ENCODE results near the gene MEG3. TPM values are rescaled to one million over a fixed set of nuclear protein-coding genes. Genes with fewer than 3 reads are reported as not detected.

Gene MEG3
- total and polyA plus RNA-seq, 2 of the 4 experiments (the other 2 are of a cell fraction) = 31.5 to 556 TPM

DNA sequence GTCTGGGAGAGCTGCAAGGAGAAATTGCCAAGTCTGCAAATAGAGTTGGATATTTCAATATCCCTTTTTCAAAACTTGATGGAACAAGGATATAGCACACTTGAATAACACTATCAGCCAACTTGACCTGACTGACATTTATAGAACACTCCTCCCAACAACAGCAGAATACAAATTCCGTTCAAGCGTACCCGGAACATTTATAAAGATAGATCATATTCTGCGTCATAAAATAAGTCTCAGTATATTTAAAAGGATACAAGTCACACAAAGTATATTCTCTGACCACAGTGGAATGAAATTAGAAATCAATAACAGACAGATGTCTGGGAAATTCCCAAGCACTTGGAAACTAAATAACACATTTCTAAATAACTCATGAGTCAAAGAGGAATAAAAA, 29.0 kb upstream of the MEG3 start:
- ATAC-seq (ENCODE audit: low read depth) = no peak
- POLR2A ChIA-PET (ENCODE audit: unreplicated experiment) = no interaction called here
- BruUV-seq (replicated peaks) = no TSS peak

More for the DNA sequence above, 29.0 kb upstream of the MEG3 start:
- no peak overlapping the region for H3K27ac ChIP-seq (ENCODE audit: insufficient read depth, low read length)
- dilution Hi-C loops (cut with HindIII; ENCODE audit: low sequenced_read_pairs, unreplicated experiment) = no loop called here
- CTCF ChIA-PET = no interaction called here
- no peak overlapping the region for H3K4ac ChIP-seq (ENCODE audit: low read depth, low read length)
- H2AK9ac ChIP-seq (replicated peaks; ENCODE audit: low read depth, low read length, poor library complexity) = no peak overlapping the region
- H2BK20ac ChIP-seq (ENCODE audit: low read depth, low read length) = no peak overlapping the region
- no peak overlapping the region for H3K56ac ChIP-seq (ENCODE audit: extremely low read depth, insufficient read depth, low read length)
- WGBS, 2 experiments (ENCODE audit: extremely low coverage in 2 of 2, insufficient read length in 1 of 2) = no CpG with 5 or more reads among the region's 4 CpGs
- no peak overlapping the region for H2BK5ac ChIP-seq (ENCODE audit: low read depth, low read length, poor library complexity, severe bottlenecking)
- no peak overlapping the region for H2AK5ac ChIP-seq (ENCODE audit: low read depth, low read length)
- DNase-seq = no peak
- no peak overlapping the region for H3K4me2 ChIP-seq (ENCODE audit: low read depth, low read length)
- H3K79me1 ChIP-seq (ENCODE audit: low read depth in 1 of 2, low read length in 2 of 2) = no peaks in the 10 kb centered on the region
- H4K5ac ChIP-seq (ENCODE audit: low read depth, low read length) = no peak overlapping the region
- H4K8ac ChIP-seq (ENCODE audit: low read depth in 2 of 2, low read length in 2 of 2) = no peak overlapping the region
- no peak overlapping the region for H4K91ac ChIP-seq (ENCODE audit: insufficient read depth, low read depth, low read length)
- no peak overlapping the region for H3K14ac ChIP-seq (replicated peaks; ENCODE audit: low read depth, low read length)
- no peak overlapping the region for H2BK15ac ChIP-seq (ENCODE audit: low read depth, low read length)
- TF ChIP-seq, protein P1, sequence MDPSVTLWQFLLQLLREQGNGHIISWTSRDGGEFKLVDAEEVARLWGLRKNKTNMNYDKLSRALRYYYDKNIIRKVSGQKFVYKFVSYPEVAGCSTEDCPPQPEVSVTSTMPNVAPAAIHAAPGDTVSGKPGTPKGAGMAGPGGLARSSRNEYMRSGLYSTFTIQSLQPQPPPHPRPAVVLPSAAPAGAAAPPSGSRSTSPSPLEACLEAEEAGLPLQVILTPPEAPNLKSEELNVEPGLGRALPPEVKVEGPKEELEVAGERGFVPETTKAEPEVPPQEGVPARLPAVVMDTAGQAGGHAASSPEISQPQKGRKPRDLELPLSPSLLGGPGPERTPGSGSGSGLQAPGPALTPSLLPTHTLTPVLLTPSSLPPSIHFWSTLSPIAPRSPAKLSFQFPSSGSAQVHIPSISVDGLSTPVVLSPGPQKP (IDR thresholded peaks at IDR 0.05; ENCODE audit: borderline replicate concordance, low read depth, low read length) = no peak
- TF ChIP-seq MAFK (IDR thresholded peaks at IDR 0.05; ENCODE audit: low read depth, low read length) = no peak
- no peak for TF ChIP-seq RCOR1 (IDR thresholded peaks at IDR 0.05; ENCODE audit: insufficient replicate concordance, low read length)
- TF ChIP-seq RAD21 (IDR thresholded peaks at IDR 0.05; ENCODE audit: low read length) = no peak
- TF ChIP-seq FOS (IDR thresholded peaks at IDR 0.05; ENCODE audit: low read depth, low read length) = no peak
- no peak for TF ChIP-seq CEBPB (IDR thresholded peaks at IDR 0.05; ENCODE audit: low read depth, low read length)
- TF ChIP-seq RFX5 (IDR thresholded peaks at IDR 0.05; ENCODE audit: low read depth, low read length) = no peak
- TF ChIP-seq, protein P2, sequence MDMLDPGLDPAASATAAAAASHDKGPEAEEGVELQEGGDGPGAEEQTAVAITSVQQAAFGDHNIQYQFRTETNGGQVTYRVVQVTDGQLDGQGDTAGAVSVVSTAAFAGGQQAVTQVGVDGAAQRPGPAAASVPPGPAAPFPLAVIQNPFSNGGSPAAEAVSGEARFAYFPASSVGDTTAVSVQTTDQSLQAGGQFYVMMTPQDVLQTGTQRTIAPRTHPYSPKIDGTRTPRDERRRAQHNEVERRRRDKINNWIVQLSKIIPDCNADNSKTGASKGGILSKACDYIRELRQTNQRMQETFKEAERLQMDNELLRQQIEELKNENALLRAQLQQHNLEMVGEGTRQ (IDR thresholded peaks at IDR 0.05; ENCODE audit: low read depth, low read length) = no peak
- TF ChIP-seq NFE2L2 (IDR thresholded peaks at IDR 0.05; ENCODE audit: low read depth, low read length) = no peak
- no peak for TF ChIP-seq CHD1 (IDR thresholded peaks at IDR 0.05; ENCODE audit: low read depth, low read length)
- TF ChIP-seq BHLHE40 (IDR thresholded peaks at IDR 0.05; ENCODE audit: low read depth, low read length) = no peak
- no peak for TF ChIP-seq SMC3 (IDR thresholded peaks at IDR 0.05; ENCODE audit: low read depth, low read length)
- TF ChIP-seq MXI1 (IDR thresholded peaks at IDR 0.05; ENCODE audit: borderline replicate concordance, low read depth, low read length) = no peak
- no peak overlapping the region for H3K18ac ChIP-seq (ENCODE audit: low read depth, low read length)
- no peaks in the 10 kb centered on the region for H3K36me3 ChIP-seq (ENCODE audit: control insufficient read depth, insufficient read depth, low read length)
- intact Hi-C loops (cut with micrococcal nuclease) = no loop called here
- no peak overlapping the region for H3K4me3 ChIP-seq (ENCODE audit: insufficient read depth, low read depth, low read length)
- peaks cover 32% of the 10 kb centered on the region for H3K27me3 ChIP-seq (ENCODE audit: control insufficient read depth, insufficient read depth, low read length)
- no peak overlapping the region for H2AFZ ChIP-seq (replicated peaks; ENCODE audit: low read length, poor library complexity)
- no peak overlapping the region for H2BK120ac ChIP-seq (ENCODE audit: low read depth, low read length)
- no peak overlapping the region for H3K9ac ChIP-seq (ENCODE audit: low read depth, low read length)
- in situ Hi-C loops (cut with MboI; ENCODE audit: low sequenced_read_pairs) = no loop called here
- no peaks in the 10 kb centered on the region for H4K20me1 ChIP-seq (ENCODE audit: insufficient read depth, low read length)
- H3K23ac ChIP-seq (ENCODE audit: low read depth, low read length) = no peak overlapping the region
- no peaks in the 10 kb centered on the region for H3K9me1 ChIP-seq (ENCODE audit: insufficient read depth, low read length)
- no peaks in the 10 kb centered on the region for H3K4me1 ChIP-seq (ENCODE audit: control insufficient read depth, insufficient read depth, low read length)
- no peaks in the 10 kb centered on the region for H3K9me3 ChIP-seq (ENCODE audit: control insufficient read depth, insufficient read depth, low read length)
